ENCODE results near the gene ADAT2.

The ADAT2 gene

DNA sequence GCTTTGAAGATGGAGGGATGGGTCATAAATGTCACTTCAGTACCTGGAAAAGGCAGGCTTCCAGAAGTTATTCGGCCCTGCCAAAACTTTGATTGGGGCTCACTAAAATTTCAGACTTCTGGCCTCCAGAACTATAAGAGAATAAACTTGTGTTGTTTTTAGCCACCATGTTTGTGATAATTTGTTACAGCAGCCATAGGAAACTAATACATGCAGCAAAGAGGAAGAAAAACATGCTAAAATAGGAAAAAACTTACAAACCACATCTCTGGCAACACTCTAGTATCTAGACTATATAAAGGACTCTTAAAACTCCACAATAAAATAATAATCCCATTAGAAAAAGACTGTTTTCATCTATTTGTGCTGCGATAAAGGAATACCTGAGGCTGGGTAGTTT lies 9.5 kb downstream of the ADAT2 start:
- DNase-seq: no peak

DNA sequence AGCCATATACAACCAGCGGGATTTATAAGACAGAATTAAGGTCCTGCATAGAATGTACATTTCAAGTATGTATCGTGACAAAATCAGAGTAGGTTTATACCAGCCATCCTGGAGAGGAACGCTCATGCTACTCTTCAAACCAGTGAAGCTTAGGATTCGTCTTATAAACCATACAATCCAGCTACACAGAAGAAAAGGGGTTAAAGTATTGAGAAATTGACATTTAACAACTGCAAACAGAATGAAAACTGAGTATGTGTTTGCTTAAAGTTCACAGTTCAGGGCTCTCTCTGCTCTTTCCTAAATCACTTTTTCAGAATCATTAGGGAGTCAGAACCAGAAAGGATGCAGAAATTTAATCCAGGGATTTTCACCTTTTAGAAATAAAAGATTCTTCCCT lies 17.9 kb downstream of the ADAT2 start:
- no peak for DNase-seq

DNA sequence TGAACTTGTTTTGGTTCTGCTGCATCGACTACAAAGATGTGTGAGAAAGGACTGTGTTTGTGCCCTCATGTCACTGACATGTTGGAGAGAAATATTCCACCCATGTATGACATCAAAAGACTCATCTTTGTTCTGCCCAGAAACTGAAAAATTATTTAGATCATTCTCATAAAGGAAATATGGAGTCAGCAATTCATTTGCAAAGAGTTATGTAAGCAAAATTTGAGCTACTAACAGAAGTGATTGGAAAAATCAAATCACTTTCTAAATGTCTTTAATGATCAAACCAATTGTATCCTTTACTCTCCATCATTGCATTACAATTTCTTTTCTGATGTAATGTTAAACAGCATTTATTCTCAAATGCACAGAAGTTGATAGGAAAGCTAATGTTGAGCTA lies 19.3 kb downstream of the ADAT2 start:
- DNase-seq: no peak

DNA sequence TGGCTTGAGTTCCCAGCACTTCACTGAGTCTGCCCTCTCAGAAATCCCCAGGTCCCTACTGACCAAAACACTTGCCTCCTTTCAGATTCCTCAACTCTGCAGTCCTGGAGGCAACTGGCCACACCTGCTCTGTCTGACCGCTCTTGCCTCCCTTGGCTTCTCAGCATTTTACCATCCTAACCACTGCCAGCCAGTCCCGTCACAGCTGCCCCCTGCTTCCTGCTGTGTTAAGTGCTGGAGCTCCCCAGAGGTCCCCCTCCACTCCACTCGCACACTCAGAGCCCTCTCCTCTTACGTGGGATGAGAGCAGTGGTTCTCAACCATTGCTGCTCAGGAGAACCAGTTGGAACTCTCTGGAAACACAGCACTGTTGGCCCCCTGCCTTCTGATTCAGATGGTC lies 20.5 kb downstream of the ADAT2 start:
- DNase-seq: no peak

DNA sequence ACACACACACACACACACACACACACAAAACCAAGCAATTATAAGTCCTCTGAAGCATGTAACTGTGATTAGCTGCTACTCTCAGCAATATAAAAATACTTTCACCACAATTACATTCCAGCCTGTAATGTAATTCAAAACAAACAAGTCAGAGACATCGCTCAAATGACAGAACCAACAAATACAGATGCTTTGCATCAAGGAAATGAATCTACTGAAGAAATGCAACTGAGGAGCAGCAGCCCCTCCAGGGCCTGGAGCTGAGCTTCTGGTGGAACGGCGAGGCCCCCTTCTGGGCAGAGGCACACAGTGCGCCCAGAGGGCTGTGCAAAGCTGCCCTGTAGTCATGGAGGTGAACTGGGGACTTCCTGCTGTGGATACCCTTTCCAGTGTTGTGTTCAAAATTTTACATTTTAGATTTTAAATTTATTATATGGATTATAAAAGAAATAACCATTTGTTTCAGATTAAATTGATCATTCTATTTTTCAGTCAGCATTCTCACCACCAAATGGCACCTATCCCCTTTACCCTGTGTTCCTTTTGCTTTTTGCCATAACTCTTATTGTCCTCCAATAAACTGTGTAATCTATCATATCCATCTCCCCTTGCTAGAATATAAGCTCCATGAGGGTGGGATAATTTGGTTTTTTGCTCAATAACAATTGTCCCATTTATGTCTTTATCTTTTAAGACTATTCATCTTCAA lies 23.2 kb downstream of the ADAT2 start:
- peak; percentile 68 for DNase-seq

DNA sequence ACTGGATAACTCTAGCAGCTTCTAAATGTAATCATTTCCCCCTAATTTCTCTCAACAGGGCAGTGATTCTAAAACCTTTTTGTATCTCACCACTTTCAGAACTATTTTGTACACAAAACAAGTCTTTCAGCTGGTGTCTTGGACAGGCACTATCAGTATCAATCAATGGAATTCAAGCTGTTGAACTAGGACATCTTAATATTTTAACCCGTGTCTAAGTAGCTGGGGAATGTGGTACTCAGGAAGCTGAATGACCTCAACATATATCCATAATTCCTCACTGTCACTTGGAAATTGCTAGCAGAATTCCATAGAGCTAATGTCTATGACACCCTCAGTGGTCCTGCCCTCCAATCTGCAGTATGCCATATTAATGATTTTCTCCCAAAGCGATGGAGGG lies 24.5 kb downstream of the ADAT2 start:
- no peak for DNase-seq

DNA sequence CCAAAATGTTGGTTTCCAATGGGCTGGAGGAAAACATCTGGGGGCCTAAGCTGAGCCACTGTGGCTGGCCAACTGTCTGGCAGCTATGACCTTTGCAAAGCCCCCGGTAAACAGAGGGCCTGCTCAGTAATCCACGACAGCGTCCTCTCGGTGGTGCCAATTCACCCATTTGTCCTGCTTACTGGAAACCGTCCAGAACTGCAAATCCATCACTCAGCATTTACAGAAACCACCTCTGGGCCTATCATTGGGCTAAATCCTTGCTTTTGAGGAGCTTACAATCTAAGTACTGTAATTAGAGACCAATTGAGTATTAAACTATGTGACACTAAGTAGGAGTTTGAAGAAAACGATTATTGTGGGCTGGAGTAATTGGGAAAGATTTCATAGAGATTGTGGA lies 31.0 kb downstream of the ADAT2 start:
- no peak for DNase-seq

DNA sequence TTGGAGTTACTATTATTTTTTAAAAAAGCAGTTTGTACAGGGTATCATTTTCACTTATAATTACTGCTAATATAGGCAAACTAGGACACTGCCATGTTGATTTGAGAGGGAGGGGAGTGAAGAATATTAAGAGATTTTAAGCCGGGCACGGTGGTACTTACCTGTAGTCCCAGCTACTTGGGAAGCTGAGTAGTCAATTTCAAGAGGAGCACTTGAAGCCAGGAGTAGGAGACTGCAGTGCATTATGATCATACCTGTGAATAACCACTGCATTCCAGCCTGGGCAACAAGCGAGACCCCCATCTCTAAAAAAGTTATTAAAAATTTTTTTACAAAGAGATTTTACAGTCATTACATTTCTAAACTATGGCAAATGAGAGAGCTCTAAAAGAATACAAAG lies 35.7 kb downstream of the ADAT2 start:
- DNase-seq: no peak

DNA sequence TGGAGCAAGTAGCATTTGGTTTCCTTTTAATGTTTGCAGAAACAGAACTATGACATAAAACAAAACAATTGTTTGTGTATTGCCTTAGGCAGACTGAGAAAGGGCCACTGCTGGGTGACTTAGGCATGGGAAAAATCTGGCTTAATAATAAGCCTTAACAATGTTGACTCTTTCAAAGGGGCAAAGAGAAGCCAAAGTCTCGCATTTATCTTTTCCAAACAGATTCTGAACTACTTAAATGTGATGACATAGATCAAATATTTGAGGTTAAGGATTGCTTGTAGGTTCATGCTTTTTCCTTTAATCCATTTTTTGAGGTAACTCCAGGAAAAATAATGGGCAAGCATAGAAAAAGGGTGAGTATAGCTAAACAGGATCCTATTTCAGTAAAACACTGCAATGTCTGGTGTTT lies 39.6 kb downstream of the ADAT2 start:
- DNase-seq: no peak

DNA sequence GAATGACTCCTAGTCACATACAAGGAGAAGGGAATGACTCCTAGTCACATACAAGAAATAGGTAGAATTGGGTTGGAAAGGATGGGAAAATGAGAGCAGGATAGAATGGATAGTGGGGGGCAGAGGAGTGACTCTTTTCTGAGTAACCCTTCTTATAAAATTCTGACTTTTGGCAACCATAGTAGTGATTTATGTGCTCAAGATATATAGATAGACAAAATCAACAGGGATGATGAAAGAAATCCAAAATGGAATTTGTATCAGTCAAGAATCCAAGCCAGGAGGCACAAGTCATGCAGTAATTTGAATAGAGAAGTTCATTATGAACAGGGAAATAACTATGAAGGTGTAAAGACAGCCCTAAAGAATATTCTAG lies 41.7 kb downstream of the ADAT2 start:
- DNase-seq: no peak

DNA sequence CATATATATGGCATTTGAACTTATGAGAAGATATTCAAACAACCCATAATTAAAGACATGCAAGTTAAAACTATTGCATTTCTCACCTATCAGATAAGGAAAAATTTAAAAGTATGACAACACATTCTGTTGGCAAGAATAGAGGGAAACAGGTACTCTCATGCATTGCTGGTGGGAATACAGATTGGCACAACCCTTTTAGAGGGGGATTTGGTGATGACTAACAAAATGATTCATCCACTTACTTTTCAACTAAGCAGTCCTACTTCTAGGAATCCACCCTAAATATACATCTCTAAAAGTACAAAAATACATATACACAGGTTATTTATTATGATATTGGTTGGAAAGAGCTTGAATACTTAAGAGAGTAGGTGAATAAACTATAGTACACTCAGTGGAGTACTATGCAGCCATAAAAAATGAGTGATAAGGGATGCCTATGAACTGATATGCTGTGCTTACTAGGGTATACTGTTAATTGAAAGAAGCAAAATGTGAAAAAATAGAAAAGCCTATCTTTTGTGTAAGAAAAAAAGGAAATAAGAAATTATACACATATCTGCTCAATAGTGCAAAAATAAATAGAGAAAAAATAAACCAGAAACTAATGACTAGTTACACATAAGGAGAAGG lies 42.2 kb downstream of the ADAT2 start:
- DNase-seq: no peak

DNA sequence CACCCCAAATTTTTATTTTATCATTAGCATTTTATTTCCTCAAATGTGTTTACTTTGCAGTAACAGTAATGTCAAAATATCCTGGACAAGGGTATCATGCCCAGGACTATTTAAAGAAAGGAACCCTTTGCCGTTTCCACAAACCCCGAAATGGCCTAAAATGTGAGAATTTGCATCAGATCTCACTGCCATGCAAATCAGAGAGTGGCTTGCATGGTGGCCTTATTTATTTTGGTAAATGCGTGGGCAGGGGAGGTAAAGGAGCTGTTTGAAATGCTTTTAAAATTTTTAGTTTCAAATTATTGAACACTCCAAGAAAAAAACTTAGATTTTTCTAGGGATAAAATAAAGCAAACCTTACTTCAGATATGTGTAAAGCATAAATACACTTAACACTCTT lies 43.8 kb downstream of the ADAT2 start:
- no peak for DNase-seq

DNA sequence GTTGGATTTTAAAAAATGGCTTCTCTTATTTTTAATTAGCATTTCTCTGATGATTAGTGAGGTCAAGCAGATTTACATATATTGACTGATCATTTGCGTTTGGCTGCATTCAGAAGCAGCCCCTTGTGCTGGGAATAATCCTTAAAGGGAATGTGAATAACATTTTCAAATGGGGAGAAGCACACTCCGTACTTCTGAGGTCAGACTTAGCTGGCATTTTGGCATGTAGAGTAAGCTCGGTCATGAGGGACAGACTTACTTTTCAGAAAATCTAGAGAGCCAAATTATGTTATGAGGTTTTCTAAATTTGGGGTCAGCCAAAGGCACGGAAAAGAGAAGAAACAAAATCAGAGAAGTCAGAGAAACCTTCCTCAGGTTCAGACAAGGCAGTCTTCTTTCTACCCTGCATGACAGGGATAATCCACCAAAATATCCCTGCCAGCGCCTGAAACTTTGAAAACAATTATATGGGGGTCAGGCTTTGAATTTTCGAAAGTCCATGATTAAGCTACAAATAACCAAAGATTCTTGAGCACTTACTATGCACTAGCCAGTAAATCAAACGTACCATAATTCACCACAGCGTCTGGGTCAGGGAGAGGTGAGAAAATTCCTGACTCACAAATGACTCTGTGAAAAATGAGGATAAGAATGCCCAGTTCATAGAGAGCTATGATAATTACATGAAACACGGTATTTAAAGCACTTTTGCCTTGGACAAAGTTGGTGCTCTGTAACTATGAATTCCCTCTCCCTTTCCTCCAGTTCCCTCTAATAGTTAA lies 44.9 kb downstream of the ADAT2 start:
- DNase-seq: no peak

DNA sequence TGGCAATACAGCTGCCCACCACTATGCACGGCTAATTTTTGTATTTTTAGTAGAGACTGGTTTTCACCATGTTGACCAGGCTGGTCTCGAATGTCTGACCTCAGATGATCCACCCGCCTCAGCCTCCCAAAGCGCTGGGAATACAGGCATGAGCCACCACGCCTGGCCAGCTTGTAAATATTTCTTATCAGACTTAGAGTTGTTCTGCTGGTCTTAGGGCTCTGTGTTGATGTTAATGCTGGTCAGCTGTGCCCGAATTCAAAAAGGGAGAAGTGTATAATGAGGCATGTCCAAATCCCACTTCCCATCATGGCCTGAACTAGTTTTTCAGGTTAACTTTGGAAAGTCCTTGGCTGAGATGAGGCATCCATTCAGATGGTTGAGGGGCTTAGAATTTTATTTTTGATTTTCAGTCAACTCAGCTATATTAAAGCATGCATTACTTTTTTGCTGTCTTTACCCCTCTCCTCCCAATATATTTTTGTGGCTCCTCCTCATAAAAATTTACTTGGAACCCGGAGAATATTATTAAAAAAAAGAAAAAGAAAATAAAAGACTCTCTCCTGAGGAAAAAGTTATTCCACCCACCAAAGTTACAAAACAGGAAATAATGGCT lies 47.7 kb downstream of the ADAT2 start:
- DNase-seq: no peak

DNA sequence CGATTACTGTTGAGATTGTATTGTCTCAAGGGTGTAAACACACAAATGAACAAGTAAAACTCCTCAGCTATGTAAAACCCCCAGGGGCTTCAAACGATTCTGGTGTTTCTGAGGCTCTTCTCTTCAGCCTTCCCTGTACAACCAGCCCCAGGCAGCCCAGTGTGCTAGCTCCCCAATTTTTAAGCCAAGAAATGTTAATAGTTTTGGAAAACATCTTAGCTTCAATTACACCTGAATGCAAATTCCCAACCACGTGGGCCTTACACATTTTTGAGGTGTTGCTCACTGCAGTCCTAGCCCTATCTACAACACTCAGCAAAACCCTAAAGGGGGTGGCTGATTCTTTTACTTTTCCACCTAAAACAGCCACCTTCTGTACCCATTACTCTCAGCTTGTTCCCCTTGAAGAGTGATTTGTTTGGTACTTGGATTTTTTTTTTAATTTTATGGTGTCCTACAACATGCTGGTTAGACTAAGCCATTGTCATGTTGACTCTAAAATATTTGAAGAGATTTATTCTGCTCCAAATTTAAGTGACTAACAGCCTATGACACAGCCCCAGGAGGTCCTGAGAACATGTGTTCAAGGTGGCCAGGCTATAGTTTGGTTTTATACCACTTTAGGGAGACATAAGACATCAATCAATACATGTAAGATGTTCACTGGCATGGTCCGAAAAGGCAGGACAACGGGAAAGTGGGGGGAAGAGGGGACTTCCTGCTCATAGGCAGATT lies 48.7 kb downstream of the ADAT2 start:
- no peak for DNase-seq

DNA sequence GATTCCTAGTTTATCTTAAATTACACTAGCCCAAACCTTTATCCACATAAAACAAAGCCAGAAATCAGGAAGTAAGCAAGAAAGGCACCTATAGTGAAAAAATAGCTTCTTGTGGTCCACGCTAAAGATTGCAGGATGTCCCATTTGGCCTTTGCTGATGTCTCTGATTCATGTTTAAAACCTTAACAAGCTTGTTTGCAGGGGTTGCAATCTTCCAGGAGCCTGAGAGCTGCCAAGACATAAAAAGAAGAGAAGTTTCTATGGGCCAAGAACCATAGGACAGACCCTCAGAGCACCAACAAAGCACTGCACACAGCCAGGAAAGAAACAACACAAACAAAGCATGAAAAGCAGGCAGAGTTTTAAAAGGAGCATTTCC lies 49.4 kb downstream of the ADAT2 start:
- DNase-seq: no peak

DNA sequence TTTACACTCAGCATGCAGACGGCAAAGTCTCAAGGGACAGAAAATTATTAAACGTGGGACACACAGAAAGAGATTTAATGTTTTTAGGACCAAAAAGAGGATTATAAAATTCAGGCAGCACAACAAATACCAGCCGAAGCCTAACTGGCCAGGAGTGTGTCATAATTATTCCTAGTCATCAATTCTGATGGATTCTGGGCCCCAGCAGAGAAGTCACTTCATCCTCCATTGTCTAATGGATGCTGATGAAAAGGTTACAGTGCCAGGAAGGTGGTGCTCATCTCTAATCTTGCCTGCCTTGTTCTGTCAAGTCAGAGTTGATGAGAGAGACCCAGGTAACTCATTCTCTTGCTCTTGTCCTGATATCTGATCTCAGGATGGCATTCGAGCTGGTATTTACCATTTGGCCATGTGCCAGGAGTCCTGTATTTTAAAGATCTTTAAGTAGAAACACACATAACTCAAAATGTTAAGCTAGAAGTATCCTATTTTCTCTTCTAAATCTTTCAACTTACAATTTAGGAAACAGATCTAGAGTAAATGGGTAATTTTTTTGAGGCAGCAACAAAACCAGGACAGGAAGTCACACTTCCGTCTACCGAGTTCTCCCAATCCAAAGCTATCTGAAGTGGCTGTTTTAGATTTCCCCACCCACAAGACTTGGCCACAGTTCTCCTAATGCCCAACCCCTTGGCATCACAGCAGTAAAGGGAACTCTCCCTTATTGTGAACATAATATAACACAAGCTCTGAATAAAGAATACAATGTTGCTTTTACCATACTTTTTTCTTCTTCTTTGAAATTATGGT lies 50.0 kb downstream of the ADAT2 start:
- peak; percentile 15 for DNase-seq

DNA sequence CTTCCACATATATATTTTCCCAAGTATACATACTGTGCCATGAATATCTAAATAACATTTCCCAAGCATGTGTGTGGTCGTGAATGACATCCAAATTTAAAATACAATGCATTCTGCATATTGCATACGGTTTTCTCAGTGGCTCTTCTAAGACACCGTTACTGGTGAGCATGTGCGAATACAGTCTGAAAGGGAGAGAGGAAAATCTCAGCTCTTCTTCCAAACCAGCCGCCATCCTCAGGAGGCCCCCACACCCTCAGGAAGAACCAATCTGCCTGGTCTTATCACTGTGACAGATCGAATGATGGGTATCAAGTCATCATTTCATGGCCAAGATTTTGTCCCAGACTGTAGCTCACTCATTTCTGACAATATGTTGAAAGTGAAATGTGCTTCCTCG lies 50.7 kb downstream of the ADAT2 start:
- DNase-seq: no peak

DNA sequence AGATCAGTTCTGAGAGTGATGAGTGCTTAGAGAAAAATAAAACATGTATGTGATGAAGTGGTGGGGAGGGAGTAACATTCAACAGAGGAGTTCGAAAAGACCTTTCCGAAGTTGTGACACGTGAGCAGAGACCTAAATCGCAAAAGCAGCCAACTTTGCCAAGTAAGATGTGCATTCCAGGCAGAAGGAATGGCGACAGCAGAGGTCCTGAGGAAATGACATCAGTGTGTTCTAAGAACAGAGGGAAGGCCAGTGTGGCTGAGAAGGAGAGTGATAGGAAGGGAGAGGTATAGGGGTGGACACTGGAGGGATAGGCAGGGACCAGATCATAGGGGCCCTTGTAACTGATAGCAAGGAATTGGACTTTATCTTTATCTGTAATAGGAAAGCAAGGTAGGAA lies 51.3 kb downstream of the ADAT2 start:
- no peak for DNase-seq

DNA sequence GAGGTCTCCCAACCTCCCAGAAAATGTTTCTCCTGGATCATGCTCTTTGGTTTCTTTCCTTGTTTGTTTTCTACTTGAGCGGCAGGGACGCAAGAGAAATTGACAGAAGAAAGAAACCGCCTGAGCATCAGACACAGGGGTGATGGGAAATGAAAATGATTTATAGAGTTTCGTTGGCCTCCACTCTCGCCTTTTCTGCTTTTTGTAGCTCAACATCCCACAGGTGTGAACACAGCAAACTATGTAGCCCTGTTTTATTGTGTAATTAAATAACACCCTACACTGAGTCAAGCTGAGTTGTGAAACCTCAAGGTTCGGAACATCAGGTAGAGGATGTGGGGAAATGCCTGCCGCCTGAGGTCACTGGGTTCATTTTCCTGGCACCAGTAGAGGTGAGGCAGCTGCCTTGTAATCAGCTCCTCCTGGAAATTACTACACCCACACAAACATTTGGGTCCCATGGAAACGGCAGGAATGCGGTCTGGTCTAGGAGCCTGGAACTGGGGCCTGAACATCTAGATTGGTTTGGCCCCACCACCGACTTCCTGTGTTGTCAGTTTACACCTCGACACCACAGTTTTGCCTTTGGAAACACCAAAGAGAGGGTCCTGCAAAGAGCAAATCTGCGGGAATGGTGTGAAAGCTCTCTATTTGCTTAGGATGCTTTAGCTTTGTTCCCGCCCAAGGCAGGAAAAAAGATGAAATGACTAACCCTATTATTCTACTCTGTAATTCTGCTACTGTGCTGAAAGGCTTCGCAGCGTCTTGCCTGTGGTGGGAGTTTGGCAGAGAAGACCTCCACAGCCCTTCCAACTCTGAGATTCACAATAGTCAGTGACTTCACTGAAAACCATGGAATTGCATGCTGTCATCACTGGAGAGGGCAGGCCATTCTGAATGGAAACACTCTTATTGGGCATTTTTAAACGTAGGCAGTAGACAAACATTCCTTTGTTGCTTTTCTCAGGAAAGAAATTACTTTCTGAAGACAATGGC lies 53.0 kb downstream of the ADAT2 start:
- DNase-seq: peak; percentile 45
